A673 (cell line): Measurements from ENCODE around the gene GSTM1. TPM values are rescaled to one million over a fixed set of nuclear protein-coding genes. Genes with fewer than 3 reads are reported as not detected.
A peak's percentile ranks its signal among the peaks of the same experiment; 100 is the strongest.
"Not testable (repeated sequence)": the region's sequence is repeated elsewhere in the genome, so short reads cannot be mapped to it uniquely, and the experiment has no call there.

Experiments
- BruUV-seq: library from RNA; stranded (reverse); fragments of 400-500 nt; replicated peaks from 2 replicates; lab custom pipeline; 2021; lab: Mats Ljungman, UMichigan
- CTCF ChIA-PET: fragments of 300-600 bp; sonication (Branson Sonifier 250); formaldehyde crosslinking; loops from one replicate; lab custom pipeline; 2022; ENCODE audit warnings: antibody characterized with exemption; lab: Charles Lee
- POLR2A ChIA-PET: fragments of 300-600 bp; sonication (Branson Sonifier 250); formaldehyde crosslinking; loops from one replicate; lab custom pipeline; 2022; ENCODE audit warnings: antibody characterized with exemption; ENCODE audit not compliant: low non-redundant PET; lab: Charles Lee
- DNase-seq: peaks from one replicate; pipeline ENCODE4 v3.0.0-alpha.2; 2015; ENCODE audit warnings: low spot score
- H3K27ac ChIP-seq: fragments of 200-600 bp; sonication (generic); 2 replicates; pipeline ENCODE4 v1.5.1; 2016; ENCODE audit warnings: mixed run types, low read depth, mild to moderate bottlenecking, mixed read lengths, antibody characterized with exemption, low read length; ENCODE audit not compliant: poor library complexity, severe bottlenecking
- H3K27me3 ChIP-seq: fragments of 200-600 bp; sonication (generic); replicated peaks from 2 replicates; pipeline ENCODE4 v1.6.1; 2017; ENCODE audit warnings: mixed run types, low read depth, mild to moderate bottlenecking, mixed read lengths, antibody characterized with exemption, low read length; ENCODE audit not compliant: insufficient read depth, poor library complexity
- H3K36me3 ChIP-seq: fragments of 200-600 bp; sonication (generic); 2 replicates; pipeline ENCODE4 v1.6.1; 2016; ENCODE audit warnings: mixed run types, mild to moderate bottlenecking, mixed read lengths, antibody characterized with exemption, low read length; ENCODE audit not compliant: insufficient read depth, poor library complexity, severe bottlenecking
- H3K4me1 ChIP-seq: fragments of 200-600 bp; sonication (generic); 2 replicates; pipeline ENCODE4 v1.6.1; 2017; ENCODE audit warnings: mixed run types, mild to moderate bottlenecking, mixed read lengths, antibody characterized with exemption, low read length; ENCODE audit not compliant: insufficient read depth, poor library complexity, severe bottlenecking
- H3K4me3 ChIP-seq: fragments of 200-600 bp; sonication (generic); 2 replicates; pipeline ENCODE4 v1.5.1; 2016; ENCODE audit warnings: low read depth, mixed run types, mild to moderate bottlenecking, mixed read lengths, low read length; ENCODE audit not compliant: poor library complexity, severe bottlenecking
- H3K9me3 ChIP-seq: fragments of 200-600 bp; sonication (generic); 2 replicates; pipeline ENCODE4 v1.6.1; 2016; ENCODE audit warnings: mixed run types, low read depth, mild to moderate bottlenecking, mixed read lengths, antibody characterized with exemption, low read length; ENCODE audit not compliant: poor library complexity, severe bottlenecking
- CTCF ChIP-seq: fragments of 300-800, 200-600 bp; sonication (generic); conservative IDR thresholded peaks from 2 replicates; pipeline ENCODE4 v1.5.1; 2017; ENCODE audit warnings: low read depth, mild to moderate bottlenecking, antibody characterized with exemption, low read length, moderate library complexity, mixed read lengths
- EZH2 ChIP-seq: fragments of 200-600 bp; sonication (generic); IDR thresholded peaks from 2 replicates; pipeline ENCODE4 v1.6.1; 2017; ENCODE audit warnings: borderline replicate concordance, low read depth, mild to moderate bottlenecking, mixed read lengths, antibody characterized with exemption, low read length; ENCODE audit not compliant: poor library complexity, severe bottlenecking
- intact Hi-C: fragments of 100-400 bp; cut with micrococcal nuclease; formaldehyde crosslinking; loops from one replicate; pipeline ENCODE4 v1.10.0; 2022; ENCODE audit not compliant: unreplicated experiment
- total RNA-seq: library from RNA; stranded (reverse); gene quantifications from 2 replicates; pipeline ENCODE4 v1.2.3, GENCODE V29; 2021

GSTM1 gene
- total RNA-seq, 1 experiment from 2014 or later: 166 TPM

GRCh38 chr1:109705411-109705810 is 17.8 kb downstream of the GSTM1 start:
- no peaks in the 10 kb centered on the region for H3K36me3 ChIP-seq
- POLR2A ChIA-PET: no interaction called here
- no peaks in the 10 kb centered on the region for H3K27me3 ChIP-seq
- H3K27ac ChIP-seq: no peak overlapping the region
- BruUV-seq: no TSS peak
- H3K9me3 ChIP-seq: no peaks in the 10 kb centered on the region
- TF ChIP-seq EZH2: no peak
- TF ChIP-seq CTCF: no peak
- H3K4me1 ChIP-seq: peaks cover 6% of the 10 kb centered on the region
- intact Hi-C loops: no loop called here
- CTCF ChIA-PET: no interaction called here
- no peak overlapping the region for H3K4me3 ChIP-seq
- no peak for DNase-seq

GRCh38 chr1:109708949-109709348 is 21.3 kb downstream of the GSTM1 start:
- H3K36me3 ChIP-seq, H3K4me1 ChIP-seq, BruUV-seq, DNase-seq, H3K9me3 ChIP-seq, intact Hi-C loops, H3K4me3 ChIP-seq, H3K27me3 ChIP-seq, POLR2A ChIA-PET, H3K27ac ChIP-seq, CTCF ChIA-PET: not testable (repeated sequence)

- H3K27ac ChIP-seq, CTCF ChIA-PET, H3K27me3 ChIP-seq, H3K9me3 ChIP-seq, DNase-seq, H3K36me3 ChIP-seq, intact Hi-C loops, H3K4me3 ChIP-seq, POLR2A ChIA-PET, BruUV-seq, H3K4me1 ChIP-seq: not testable (repeated sequence)
Measured at GRCh38 chr1:109709822-109710221, 22.2 kb downstream of the GSTM1 start.

GRCh38 chr1:109711593-109712320 is 24.1 kb downstream of the GSTM1 start, which contains the start of gene GSTM5:
TSS of gene GSTM5 (plus strand) at chr1:109712251. CDS start at chr1:109712313, 62 bp downstream.
- CTCF ChIA-PET: interaction anchor here (1.1 kb wide), 1 partner anchor 24 kb away, joined by 8 read pairs; the partner anchor contains the start of gene GSTM1
- H3K4me3 ChIP-seq: peak within 1 kb of the TSS; percentile 19
- peak within 1 kb of the TSS; percentile 62 for H3K27ac ChIP-seq
- H3K4me1 ChIP-seq, H3K36me3 ChIP-seq, BruUV-seq, intact Hi-C loops, H3K9me3 ChIP-seq, H3K27me3 ChIP-seq: not testable (repeated sequence)
- POLR2A ChIA-PET: interaction anchor here (0.6 kb wide), 1 partner anchor 24 kb away, joined by 16 read pairs; the partner anchor contains the start of gene GSTM1
- peak; percentile 15 for DNase-seq
